WTC11 (cell line): ENCODE data around the gene RASSF4. TPM values are rescaled to one million over a fixed set of nuclear protein-coding genes. Genes with fewer than 3 reads are reported as not detected.

Experiments used
- ATAC-seq: fragments of 200-7000 bp; cut with Tn5 transposase; 2 replicates; pipeline ENCODE4 v1.10.0; 2021; ENCODE audit warnings: mild to moderate bottlenecking, moderate library complexity
- CTCF ChIA-PET: fragments of 300-600 bp; sonication (Branson Sonifier 250); formaldehyde crosslinking; loops from one replicate; lab custom pipeline; 2021; ENCODE audit warnings: antibody characterized with exemption; lab: Charles Lee
- POLR2A ChIA-PET: fragments of 350-600 bp; sonication (Branson Sonifier 250); formaldehyde crosslinking; loops from one replicate; lab custom pipeline; 2021; ENCODE audit warnings: antibody characterized with exemption; lab: Charles Lee
- DNase-seq: peaks from one replicate; pipeline ENCODE4 v3.0.0; 2021; ENCODE audit warnings: low spot score
- H3K27ac Mint-ChIP-seq: 2 replicates; pipeline ENCODE4 v1.8.0; 2021; ENCODE audit warnings: mixed read lengths
- H3K27me3 Mint-ChIP-seq: 2 replicates; pipeline ENCODE4 v1.8.0; 2021; ENCODE audit warnings: low read depth, mild to moderate bottlenecking, moderate library complexity, mixed read lengths
- H3K36me3 Mint-ChIP-seq: 2 replicates; pipeline ENCODE4 v1.8.0; 2021; ENCODE audit warnings: mixed read lengths
- H3K4me1 Mint-ChIP-seq: 2 replicates; pipeline ENCODE4 v1.8.0; 2022; ENCODE audit warnings: mixed read lengths
- H3K4me3 Mint-ChIP-seq: 2 replicates; pipeline ENCODE4 v1.8.0; 2021; ENCODE audit warnings: mild to moderate bottlenecking, moderate library complexity, mixed read lengths
- H3K9me3 Mint-ChIP-seq: 2 replicates; pipeline ENCODE4 v1.8.0; 2021; ENCODE audit warnings: mixed read lengths
- CBFB ChIP-seq: sonication (generic); formaldehyde crosslinking; IDR thresholded peaks from 2 replicates; pipeline ENCODE4 v1.8.1; 2022; ENCODE audit warnings: mild to moderate bottlenecking, low read depth, missing genetic modification reagents
- CREM ChIP-seq: sonication (generic); formaldehyde crosslinking; IDR thresholded peaks from 2 replicates; pipeline ENCODE4 v1.8.1; 2022; ENCODE audit warnings: mild to moderate bottlenecking, missing genetic modification reagents, moderate library complexity
- EMX1 ChIP-seq: fragments of 250-450 bp; sonication (Bioruptor Pico); IDR thresholded peaks from 2 replicates; pipeline ENCODE4 v1.8.0; 2021; ENCODE audit warnings: mild to moderate bottlenecking
- GABPB1 ChIP-seq: sonication (generic); formaldehyde crosslinking; IDR thresholded peaks from 2 replicates; pipeline ENCODE4 v1.8.1; 2023; ENCODE audit warnings: mild to moderate bottlenecking, missing genetic modification reagents
- GTF2I ChIP-seq: fragments of 250-450 bp; sonication (Bioruptor Pico); conservative IDR thresholded peaks from 2 replicates; pipeline ENCODE4 v1.4.0; 2021; ENCODE audit warnings: mild to moderate bottlenecking
- KAT7 ChIP-seq: sonication (generic); formaldehyde crosslinking; IDR thresholded peaks from 2 replicates; pipeline ENCODE4 v1.8.1; 2023; ENCODE audit warnings: missing genetic modification reagents, mild to moderate bottlenecking, borderline replicate concordance
- MAX ChIP-seq: sonication (generic); formaldehyde crosslinking; IDR thresholded peaks from 2 replicates; pipeline ENCODE4 v1.8.0; 2022; ENCODE audit warnings: mild to moderate bottlenecking, missing genetic modification reagents
- RELA ChIP-seq: sonication (generic); formaldehyde crosslinking; IDR thresholded peaks from 2 replicates; pipeline ENCODE4 v1.8.1; 2022; ENCODE audit warnings: missing genetic modification reagents, mild to moderate bottlenecking, borderline replicate concordance
- RORB ChIP-seq: fragments of 250-450 bp; sonication (Bioruptor Pico); IDR thresholded peaks from 2 replicates; pipeline ENCODE4 v1.9.0; 2021; ENCODE audit warnings: mild to moderate bottlenecking
- SMAD3 ChIP-seq: sonication (generic); formaldehyde crosslinking; IDR thresholded peaks from 2 replicates; pipeline ENCODE4 v1.8.0; 2022; ENCODE audit warnings: missing genetic modification reagents, mild to moderate bottlenecking, borderline replicate concordance
- TCF7 ChIP-seq: sonication (generic); formaldehyde crosslinking; IDR thresholded peaks from 2 replicates; pipeline ENCODE4 v1.8.0; 2022; ENCODE audit warnings: mild to moderate bottlenecking, low read depth, missing genetic modification reagents, moderate library complexity
- TP53 ChIP-seq: sonication (generic); formaldehyde crosslinking; IDR thresholded peaks from 2 replicates; pipeline ENCODE4 v1.8.1; 2023; ENCODE audit warnings: mild to moderate bottlenecking, missing genetic modification reagents
- ZBTB43 ChIP-seq: sonication (generic); formaldehyde crosslinking; IDR thresholded peaks from 2 replicates; pipeline ENCODE4 v1.8.1; 2023; ENCODE audit warnings: mild to moderate bottlenecking, missing genetic modification reagents
- ZNF396 ChIP-seq: fragments of 250-450 bp; sonication (Bioruptor Pico); IDR thresholded peaks from 2 replicates; pipeline ENCODE4 v1.8.0; 2021; ENCODE audit warnings: mild to moderate bottlenecking, moderate library complexity, borderline replicate concordance
- ZNF423 ChIP-seq: fragments of 250-450 bp; sonication (Bioruptor Pico); IDR thresholded peaks from 2 replicates; pipeline ENCODE4 v2.1.2; 2022; ENCODE audit warnings: mild to moderate bottlenecking, moderate library complexity
- total RNA-seq: library from RNA; stranded (reverse); gene quantifications from 3 replicates; pipeline ENCODE4 v1.2.3, GENCODE V29; 2021
- TF ChIP-seq, protein P1 (sequence below): sonication (generic); formaldehyde crosslinking; IDR thresholded peaks from 2 replicates; pipeline ENCODE4 v1.8.1; 2022; ENCODE audit warnings: mild to moderate bottlenecking, missing genetic modification reagents, moderate library complexity, borderline replicate concordance
- TF ChIP-seq, protein P2 (sequence below): sonication (generic); formaldehyde crosslinking; IDR thresholded peaks from 2 replicates; pipeline ENCODE4 v1.8.1; 2022; ENCODE audit warnings: mild to moderate bottlenecking, moderate library complexity, missing genetic modification reagents

The RASSF4 gene
- total RNA-seq, 1 experiment from 2014 or later = 15.7 TPM

GRCh38 chr10:44971935-44972757 lies 12.5 kb downstream of the RASSF4 start:
- Mint-ChIP-seq H3K36me3 (peaks cover 28% of the 10 kb centered on the region), H3K9me3 (no peaks in the 10 kb centered on the region)
- CTCF ChIA-PET = interaction anchor here (2.3 to 2.6 kb wide), 2 partner anchors 8 to 40 kb away, joined by 24 to 36 read pairs; no protein-coding TSS in a partner anchor

GRCh38 chr10:44972874-44973306 lies 13.3 kb downstream of the RASSF4 start:
- DNase-seq (no peak), ATAC-seq (no peak)
- no peak overlapping the region for H3K4me3 Mint-ChIP-seq
- peaks cover 28% of the 10 kb centered on the region for H3K36me3 Mint-ChIP-seq
- H3K27ac Mint-ChIP-seq = peak overlapping the region; percentile 75
- no peaks in the 10 kb centered on the region for H3K9me3 Mint-ChIP-seq
- peaks cover 10% of the 10 kb centered on the region for H3K27me3 Mint-ChIP-seq
- TF ChIP-seq MAX (CRISPR knock-in tag) (0 out of 2 replicates have a peak, but pooled peaks have one; percentile 23), GABPB1 (CRISPR knock-in tag) (no peak)
- CTCF ChIA-PET = interaction anchor here (0.8 to 2.6 kb wide), 6 partner anchors 9 to 110 kb away, joined by 3 to 36 read pairs (median 5); no protein-coding TSS in a partner anchor
- peaks cover 47% of the 10 kb centered on the region for H3K4me1 Mint-ChIP-seq
- POLR2A ChIA-PET = interaction anchor here (0.7 to 0.9 kb wide), 2 partner anchors 9 to 40 kb away, joined by 3 to 5 read pairs; no protein-coding TSS in a partner anchor

More at GRCh38 chr10:44971935-44972757, 12.5 kb downstream of the RASSF4 start:
- H3K27me3 Mint-ChIP-seq = peaks cover 10% of the 10 kb centered on the region
- H3K27ac Mint-ChIP-seq = no peak overlapping the region
- no peak for ATAC-seq
- TF ChIP-seq RORB (CRISPR knock-in tag) (no peak), EMX1 (CRISPR knock-in tag) (no peak), TP53 (no peak), ZNF396 (CRISPR knock-in tag) (no peak), MAX (CRISPR knock-in tag) (no peak), KAT7 (CRISPR knock-in tag) (no peak), CBFB (CRISPR knock-in tag) (no peak), GTF2I (CRISPR knock-in tag) (no peak), SMAD3 (CRISPR knock-in tag) (no peak)
- TF ChIP-seq, protein P1, sequence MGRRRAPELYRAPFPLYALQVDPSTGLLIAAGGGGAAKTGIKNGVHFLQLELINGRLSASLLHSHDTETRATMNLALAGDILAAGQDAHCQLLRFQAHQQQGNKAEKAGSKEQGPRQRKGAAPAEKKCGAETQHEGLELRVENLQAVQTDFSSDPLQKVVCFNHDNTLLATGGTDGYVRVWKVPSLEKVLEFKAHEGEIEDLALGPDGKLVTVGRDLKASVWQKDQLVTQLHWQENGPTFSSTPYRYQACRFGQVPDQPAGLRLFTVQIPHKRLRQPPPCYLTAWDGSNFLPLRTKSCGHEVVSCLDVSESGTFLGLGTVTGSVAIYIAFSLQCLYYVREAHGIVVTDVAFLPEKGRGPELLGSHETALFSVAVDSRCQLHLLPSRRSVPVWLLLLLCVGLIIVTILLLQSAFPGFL = no peak
- POLR2A ChIA-PET = no interaction called here
- no peak for DNase-seq
- H3K4me3 Mint-ChIP-seq = no peak overlapping the region
- peaks cover 53% of the 10 kb centered on the region for H3K4me1 Mint-ChIP-seq

DNA sequence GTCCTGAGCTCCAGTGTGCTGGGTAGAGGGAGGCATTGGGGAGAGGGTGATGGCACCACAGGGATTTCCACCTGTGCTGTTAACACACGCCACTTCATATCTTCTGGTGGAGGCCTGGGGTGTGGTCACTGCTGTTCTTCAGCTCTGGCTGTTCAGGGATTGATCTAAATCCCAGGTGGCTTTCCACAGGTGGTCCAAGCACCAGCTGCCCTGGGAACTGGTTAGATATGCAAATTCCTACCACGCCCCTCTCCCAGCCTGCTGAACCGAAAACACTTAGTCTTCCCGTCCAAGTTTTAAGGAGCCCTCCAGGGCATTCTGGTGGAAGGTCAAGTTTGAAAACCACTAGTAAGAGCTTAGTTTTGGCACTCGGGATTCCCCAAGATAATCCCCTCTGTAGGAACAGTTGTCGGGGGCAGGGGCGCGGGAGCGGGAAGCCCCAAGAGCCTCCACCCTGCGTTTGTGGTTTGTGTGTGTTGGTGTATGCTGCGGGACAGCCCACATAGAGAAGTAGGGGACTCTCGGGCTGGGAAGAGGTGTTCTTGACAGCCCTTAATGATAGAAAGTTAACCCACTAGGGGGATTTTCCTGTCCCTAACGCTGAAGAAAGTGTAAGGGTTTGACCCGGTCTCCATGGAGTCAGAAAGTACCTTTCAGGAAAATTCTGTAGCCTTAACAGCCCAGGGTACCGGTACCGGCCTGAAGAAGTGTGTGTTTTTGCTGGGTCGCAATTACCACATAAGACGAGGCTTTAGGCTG lies 13.9 kb downstream of the RASSF4 start:
- Mint-ChIP-seq H3K27ac (peak overlapping the region; percentile 75), H3K4me3 (peak overlapping the region; percentile 59), H3K27me3 (peaks cover 10% of the 10 kb centered on the region), H3K9me3 (no peaks in the 10 kb centered on the region), H3K4me1 (peaks cover 47% of the 10 kb centered on the region), H3K36me3 (peaks cover 28% of the 10 kb centered on the region)
- TF ChIP-seq RELA (CRISPR knock-in tag) (no peak), TCF7 (CRISPR knock-in tag) (no peak), CREM (CRISPR knock-in tag) (no peak), ZBTB43 (CRISPR knock-in tag) (no peak), ZNF423 (CRISPR knock-in tag) (peak; percentile 29; the same call in 1 of the 2 replicates), MAX (CRISPR knock-in tag) (0 out of 2 replicates have a peak, but pooled peaks have one; percentile 5)
- TF ChIP-seq, protein P2, sequence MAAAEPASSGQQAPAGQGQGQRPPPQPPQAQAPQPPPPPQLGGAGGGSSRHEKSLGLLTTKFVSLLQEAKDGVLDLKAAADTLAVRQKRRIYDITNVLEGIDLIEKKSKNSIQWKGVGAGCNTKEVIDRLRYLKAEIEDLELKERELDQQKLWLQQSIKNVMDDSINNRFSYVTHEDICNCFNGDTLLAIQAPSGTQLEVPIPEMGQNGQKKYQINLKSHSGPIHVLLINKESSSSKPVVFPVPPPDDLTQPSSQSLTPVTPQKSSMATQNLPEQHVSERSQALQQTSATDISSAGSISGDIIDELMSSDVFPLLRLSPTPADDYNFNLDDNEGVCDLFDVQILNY (CRISPR knock-in tag) = no peak
- DNase-seq (peak; percentile 49), ATAC-seq (peak; percentile 17)
- CTCF ChIA-PET = interaction anchor here (0.8 to 2.6 kb wide), 7 partner anchors 9 to 110 kb away, joined by 3 to 36 read pairs (median 5); no protein-coding TSS in a partner anchor
- POLR2A ChIA-PET = interaction anchor here (0.7 to 0.9 kb wide), 2 partner anchors 10 to 41 kb away, joined by 3 to 5 read pairs; no protein-coding TSS in a partner anchor
